Measurements from ENCODE around the gene PAQR3.

Gene PAQR3

GRCh38 chr4:78945651-78946179 lies 6.5 kb upstream of the PAQR3 start:
- H3K4me1 ChIP-seq (ENCODE audit: control insufficient read depth, low read length), result no peaks in the 10 kb centered on the region
- no peaks in the 10 kb centered on the region for H3K36me3 ChIP-seq (ENCODE audit: control insufficient read depth, low read length)
- H3K4me3 ChIP-seq (ENCODE audit: low read length), result no peak overlapping the region
- no peaks in the 10 kb centered on the region for H3K79me2 ChIP-seq (ENCODE audit: control insufficient read depth, low read length)
- H3K9me3 ChIP-seq (ENCODE audit: control insufficient read depth, insufficient read depth, low read length), result 0 out of 2 replicates have a peak, but pooled peaks cover 5% of the 10 kb centered on the region
- H3K4me2 ChIP-seq (ENCODE audit: low read length), result no peak overlapping the region
- no peak overlapping the region for H3K27ac ChIP-seq (ENCODE audit: low read depth, low read length)
- no peaks in the 10 kb centered on the region for H3F3A ChIP-seq (ENCODE audit: control insufficient read depth, insufficient read depth)
- H4K20me1 ChIP-seq (ENCODE audit: control insufficient read depth, insufficient read depth, low read depth, low read length), result no peaks in the 10 kb centered on the region
- H3K9me2 ChIP-seq (replicated peaks; ENCODE audit: control insufficient read depth, low read length), result no peaks in the 10 kb centered on the region
- no peak for TF ChIP-seq CTCF (IDR thresholded peaks at IDR 0.05; ENCODE audit: low read depth, low read length, poor library complexity, severe bottlenecking)
- TF ChIP-seq EZH2phosphoT487 (IDR thresholded peaks at IDR 0.05; ENCODE audit: borderline replicate concordance, low read length), result no peak
- H3K27me3 ChIP-seq (ENCODE audit: control insufficient read depth, low read length), result peaks cover 14% of the 10 kb centered on the region

GRCh38 chr4:78944381-78944780 lies 5.1 kb upstream of the PAQR3 start:
- Histone ChIP-seq H3K27ac (ENCODE audit: low read depth, low read length) (no peak overlapping the region), H3K4me1 (ENCODE audit: control insufficient read depth, low read length) (peaks cover 9% of the 10 kb centered on the region), H4K20me1 (ENCODE audit: control insufficient read depth, insufficient read depth, low read depth, low read length) (no peaks in the 10 kb centered on the region), H3K4me2 (ENCODE audit: low read length) (no peak overlapping the region), H3K9me2 (replicated peaks; ENCODE audit: control insufficient read depth, low read length) (no peaks in the 10 kb centered on the region), H3K4me3 (ENCODE audit: low read length) (no peak overlapping the region), H3K36me3 (ENCODE audit: control insufficient read depth, low read length) (no peaks in the 10 kb centered on the region), H3K79me2 (ENCODE audit: control insufficient read depth, low read length) (no peaks in the 10 kb centered on the region), H3F3A (ENCODE audit: control insufficient read depth, insufficient read depth) (no peaks in the 10 kb centered on the region), H3K27me3 (ENCODE audit: control insufficient read depth, low read length) (peaks cover 14% of the 10 kb centered on the region), H3K9me3 (ENCODE audit: control insufficient read depth, insufficient read depth, low read length) (0 out of 2 replicates have a peak, but pooled peaks cover 5% of the 10 kb centered on the region)
- TF ChIP-seq EZH2phosphoT487 (IDR thresholded peaks at IDR 0.05; ENCODE audit: borderline replicate concordance, low read length) (no peak), CTCF (IDR thresholded peaks at IDR 0.05; ENCODE audit: low read depth, low read length, poor library complexity, severe bottlenecking) (no peak)

GRCh38 chr4:78940752-78941151 lies 1.5 kb upstream of the PAQR3 start:
- Histone ChIP-seq H3K4me2 (ENCODE audit: low read length) (no peak overlapping the region), H4K20me1 (ENCODE audit: control insufficient read depth, insufficient read depth, low read depth, low read length) (no peaks in the 10 kb centered on the region), H3K9me2 (replicated peaks; ENCODE audit: control insufficient read depth, low read length) (no peaks in the 10 kb centered on the region), H3K36me3 (ENCODE audit: control insufficient read depth, low read length) (no peaks in the 10 kb centered on the region), H3F3A (ENCODE audit: control insufficient read depth, insufficient read depth) (no peaks in the 10 kb centered on the region), H3K79me2 (ENCODE audit: control insufficient read depth, low read length) (peaks cover 24% of the 10 kb centered on the region), H3K27me3 (ENCODE audit: control insufficient read depth, low read length) (no peaks in the 10 kb centered on the region), H3K4me1 (ENCODE audit: control insufficient read depth, low read length) (peaks cover 23% of the 10 kb centered on the region), H3K9me3 (ENCODE audit: control insufficient read depth, insufficient read depth, low read length) (0 out of 2 replicates have a peak, but pooled peaks cover 2% of the 10 kb centered on the region), H3K4me3 (ENCODE audit: low read length) (no peak overlapping the region), H3K27ac (ENCODE audit: low read depth, low read length) (no peak overlapping the region)
- TF ChIP-seq EZH2phosphoT487 (IDR thresholded peaks at IDR 0.05; ENCODE audit: borderline replicate concordance, low read length) (no peak), CTCF (IDR thresholded peaks at IDR 0.05; ENCODE audit: low read depth, low read length, poor library complexity, severe bottlenecking) (no peak)
